ENCODE measurements around the gene C6. TPM values are rescaled to one million over a fixed set of nuclear protein-coding genes. Genes with fewer than 3 reads are reported as not detected.

The C6 gene
- total RNA-seq, 1 experiment from 2014 or later = not detected

DNA sequence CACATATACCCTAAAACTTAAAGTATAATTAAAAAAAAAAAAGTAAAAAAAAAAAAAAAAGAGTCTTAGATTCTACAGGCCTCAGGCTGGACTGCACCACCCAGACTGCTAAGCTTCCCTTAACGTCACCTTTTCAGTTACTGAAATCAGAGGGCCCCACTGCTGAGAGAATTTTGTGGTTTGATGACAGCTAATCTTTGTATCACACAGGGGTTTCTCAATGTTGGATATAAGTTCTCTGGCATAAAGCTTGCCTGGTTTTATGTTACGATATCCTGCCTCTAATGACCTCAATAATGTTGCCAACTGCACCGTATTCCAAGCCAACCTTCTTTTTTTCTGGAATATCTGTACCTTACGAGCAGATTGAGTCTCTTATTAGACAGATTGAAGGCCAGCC, 43.1 kb upstream of the C6 start:
- Histone ChIP-seq H3K23me2 (ENCODE audit: insufficient read length, low read depth, low read length, poor library complexity, severe bottlenecking) (no peaks in the 10 kb centered on the region), H2BK15ac (ENCODE audit: low read depth, low read length) (no peak overlapping the region), H3K79me1 (ENCODE audit: insufficient read depth, low read depth, low read length, poor library complexity, severe bottlenecking) (no peaks in the 10 kb centered on the region), H3K9me3 (ENCODE audit: control insufficient read depth, low read depth, low read length) (no peaks in the 10 kb centered on the region), H2BK20ac (ENCODE audit: low read depth, low read length, poor library complexity, severe bottlenecking) (no peak overlapping the region), H3K27ac (ENCODE audit: insufficient read length, low read depth, low read length) (no peak overlapping the region), H4K8ac (replicated peaks; ENCODE audit: insufficient read length, low read depth, low read length) (no peak overlapping the region), H4K91ac (ENCODE audit: insufficient read length, low read depth, low read length) (no peak overlapping the region), H3T11ph (ENCODE audit: low read length) (no peak overlapping the region), H4K5ac (ENCODE audit: insufficient read length, low read depth, low read length) (no peak overlapping the region), H2BK120ac (ENCODE audit: low read depth, low read length, poor library complexity, severe bottlenecking) (no peak overlapping the region), H3K4me2 (ENCODE audit: insufficient read depth, insufficient read length, low read length) (no peak overlapping the region), H4K20me1 (ENCODE audit: control insufficient read depth, insufficient read depth, insufficient read length) (no peaks in the 10 kb centered on the region), H3K79me2 (ENCODE audit: insufficient read depth, low read length) (no peaks in the 10 kb centered on the region), H3K9ac (ENCODE audit: extremely low read depth, insufficient read length, low read length) (no peak overlapping the region), H2AK5ac (ENCODE audit: insufficient read length, low read length) (no peak overlapping the region), H2BK12ac (ENCODE audit: insufficient read length, low read depth, low read length) (no peak overlapping the region), H3K14ac (ENCODE audit: insufficient read depth, low read length) (no peak overlapping the region), H3K56ac (ENCODE audit: insufficient read length, low read depth, low read length) (no peak overlapping the region), H3K18ac (ENCODE audit: insufficient read length, low read depth, low read length) (no peak overlapping the region), H2BK5ac (ENCODE audit: insufficient read length, low read length) (no peak overlapping the region), H3K27me3 (ENCODE audit: insufficient read depth, low read length) (no peaks in the 10 kb centered on the region), H3K23ac (ENCODE audit: insufficient read length, low read depth, low read length) (no peak overlapping the region), H3K4me1 (ENCODE audit: insufficient read depth, low read length) (no peaks in the 10 kb centered on the region), H3K4ac (ENCODE audit: low read depth, low read length) (no peak overlapping the region), H2AFZ (ENCODE audit: low read length) (no peak overlapping the region)
- no peak overlapping the region for H3K27ac Mint-ChIP-seq
- DNase-seq = no peak
- H3K36me3 Mint-ChIP-seq (ENCODE audit: insufficient read depth in 1 of 3, low read depth in 3 of 3) = peaks cover 0 to 2% (median 0%) of the 10 kb centered on the region in 3 experiments; a peak in 1 of 7 replicates
- H3K9me3 Mint-ChIP-seq = no peaks in the 10 kb centered on the region; a peak in 2 of 5 replicates
- TF ChIP-seq, protein P1, sequence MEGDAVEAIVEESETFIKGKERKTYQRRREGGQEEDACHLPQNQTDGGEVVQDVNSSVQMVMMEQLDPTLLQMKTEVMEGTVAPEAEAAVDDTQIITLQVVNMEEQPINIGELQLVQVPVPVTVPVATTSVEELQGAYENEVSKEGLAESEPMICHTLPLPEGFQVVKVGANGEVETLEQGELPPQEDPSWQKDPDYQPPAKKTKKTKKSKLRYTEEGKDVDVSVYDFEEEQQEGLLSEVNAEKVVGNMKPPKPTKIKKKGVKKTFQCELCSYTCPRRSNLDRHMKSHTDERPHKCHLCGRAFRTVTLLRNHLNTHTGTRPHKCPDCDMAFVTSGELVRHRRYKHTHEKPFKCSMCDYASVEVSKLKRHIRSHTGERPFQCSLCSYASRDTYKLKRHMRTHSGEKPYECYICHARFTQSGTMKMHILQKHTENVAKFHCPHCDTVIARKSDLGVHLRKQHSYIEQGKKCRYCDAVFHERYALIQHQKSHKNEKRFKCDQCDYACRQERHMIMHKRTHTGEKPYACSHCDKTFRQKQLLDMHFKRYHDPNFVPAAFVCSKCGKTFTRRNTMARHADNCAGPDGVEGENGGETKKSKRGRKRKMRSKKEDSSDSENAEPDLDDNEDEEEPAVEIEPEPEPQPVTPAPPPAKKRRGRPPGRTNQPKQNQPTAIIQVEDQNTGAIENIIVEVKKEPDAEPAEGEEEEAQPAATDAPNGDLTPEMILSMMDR (conservative IDR thresholded peaks at IDR 0.05) = no peak
- WGBS (ENCODE audit: extremely low coverage, insufficient read length, low lambda C conversion rate) = no CpG with 5 or more reads among the region's 4 CpGs
- H3K4me1 Mint-ChIP-seq = peaks cover 10 to 12% of the 10 kb centered on the region in 2 experiments
- H3K4me3 Mint-ChIP-seq = no peak overlapping the region
- no peaks in the 10 kb centered on the region for H3K27me3 Mint-ChIP-seq (ENCODE audit: low read depth)
